IPS DF 6.9 (cell line): ENCODE data around the gene C1D.
A peak's percentile ranks its signal among the peaks of the same experiment; 100 is the strongest.

Experiments
- DNase-seq: peaks from one replicate; pipeline ENCODE4 v3.0.0-alpha.2; 2013; ENCODE audit warnings: low read depth, low spot score
- H3K27ac ChIP-seq: one replicate; pipeline ENCODE4 v1.5.1; 2013; ENCODE audit warnings: low read length, control low read depth
- H3K27me3 ChIP-seq: 2 replicates; pipeline ENCODE4 v1.6.1; 2013; ENCODE audit warnings: mild to moderate bottlenecking, low read length; ENCODE audit not compliant: control insufficient read depth, insufficient read depth
- H3K36me3 ChIP-seq: 2 replicates; pipeline ENCODE4 v1.6.1; 2013; ENCODE audit warnings: low read length; ENCODE audit not compliant: control insufficient read depth, insufficient read depth
- H3K4me1 ChIP-seq: 2 replicates; pipeline ENCODE4 v1.6.1; 2013; ENCODE audit warnings: low read length; ENCODE audit not compliant: control insufficient read depth, insufficient read depth
- H3K4me3 ChIP-seq: 2 replicates; pipeline ENCODE4 v1.5.1; 2013; ENCODE audit warnings: mild to moderate bottlenecking, low read length
- H3K9me3 ChIP-seq: 2 replicates; pipeline ENCODE4 v1.6.1; 2013; ENCODE audit warnings: low read length, inconsistent platforms; ENCODE audit not compliant: control insufficient read depth, insufficient read depth
- WGBS: extraction: QIAGEN DNeasy Blood & Tissue Kit; methylation state at CpG from one replicate; pipeline ENCODE4 v1.1.7; 2013; ENCODE audit warnings: mixed read lengths, missing lambda C conversion rate; ENCODE audit not compliant: insufficient read length, insufficient coverage; 5-methylcytosine and 5-hydroxymethylcytosine counted together

Gene C1D, protein sequence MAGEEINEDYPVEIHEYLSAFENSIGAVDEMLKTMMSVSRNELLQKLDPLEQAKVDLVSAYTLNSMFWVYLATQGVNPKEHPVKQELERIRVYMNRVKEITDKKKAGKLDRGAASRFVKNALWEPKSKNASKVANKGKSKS

GRCh38 chr2:68062680-68063387 lies at the start of gene C1D:
Gene C1D (minus strand): TSS chr2:68063004. CDS start chr2:68047310, 15,694 bp downstream.
- peak; percentile 63 for DNase-seq
- Histone ChIP-seq H3K4me3 (peak within 1 kb of the TSS; percentile 99), H3K36me3 (no peaks in the 10 kb centered on the region), H3K9me3 (no peaks in the 10 kb centered on the region), H3K27ac (no peak within 1 kb of the TSS), H3K27me3 (no peaks in the 10 kb centered on the region), H3K4me1 (peaks cover 3% of the 10 kb centered on the region; the same call in 1 of the 2 replicates)
- no CpG with 5 or more reads among the region's 34 CpGs for WGBS

GRCh38 chr2:68110102-68110501 lies 47.3 kb upstream of the C1D start:
- H3K4me3 ChIP-seq = no peak overlapping the region
- no peaks in the 10 kb centered on the region for H3K4me1 ChIP-seq
- WGBS = no CpG with 5 or more reads among the region's 3 CpGs
- H3K27ac ChIP-seq = no peak overlapping the region
- H3K27me3 ChIP-seq = no peaks in the 10 kb centered on the region
- no peak for DNase-seq
- no peaks in the 10 kb centered on the region for H3K9me3 ChIP-seq
- H3K36me3 ChIP-seq = no peaks in the 10 kb centered on the region

GRCh38 chr2:68108120-68108519 lies 45.3 kb upstream of the C1D start:
- Histone ChIP-seq H3K27me3 (no peaks in the 10 kb centered on the region), H3K9me3 (no peaks in the 10 kb centered on the region), H3K36me3 (no peaks in the 10 kb centered on the region), H3K27ac (no peak overlapping the region), H3K4me1 (no peaks in the 10 kb centered on the region), H3K4me3 (no peak overlapping the region)
- DNase-seq = no peak
- no CpG with 5 or more reads among the region's 3 CpGs for WGBS

DNA sequence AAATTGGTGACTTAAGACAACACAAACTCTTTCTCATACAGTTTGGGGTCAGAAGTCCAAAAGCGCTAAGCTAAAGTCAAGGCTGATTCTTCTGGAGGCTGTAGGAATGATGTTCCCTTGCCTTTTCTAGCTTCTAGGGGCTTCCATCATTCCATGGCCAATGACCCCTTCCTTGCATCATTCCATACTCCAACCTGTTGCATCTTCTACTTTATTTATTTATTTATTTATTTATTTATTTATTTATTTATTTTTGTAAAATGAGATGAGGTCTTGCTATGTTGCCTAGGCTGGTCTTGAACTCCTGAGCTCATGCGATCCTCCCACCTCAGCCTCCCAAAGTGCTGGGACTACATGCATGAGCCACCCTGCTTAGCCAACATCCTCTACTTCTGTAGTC lies 44.7 kb upstream of the C1D start:
- H3K4me3 ChIP-seq = no peak overlapping the region
- DNase-seq = no peak
- no CpG with 5 or more reads among the region's 2 CpGs for WGBS
- H3K4me1 ChIP-seq = no peaks in the 10 kb centered on the region
- H3K27ac ChIP-seq = no peak overlapping the region
- H3K9me3 ChIP-seq = no peaks in the 10 kb centered on the region
- no peaks in the 10 kb centered on the region for H3K36me3 ChIP-seq
- H3K27me3 ChIP-seq = no peaks in the 10 kb centered on the region

- no peak overlapping the region for H3K27ac ChIP-seq
- H3K36me3 ChIP-seq = no peaks in the 10 kb centered on the region
- no CpG with 5 or more reads among the region's 4 CpGs for WGBS
- no peaks in the 10 kb centered on the region for H3K9me3 ChIP-seq
- no peak overlapping the region for H3K4me3 ChIP-seq
- no peaks in the 10 kb centered on the region for H3K27me3 ChIP-seq
- DNase-seq = no peak
- no peaks in the 10 kb centered on the region for H3K4me1 ChIP-seq
These were observed 41.5 kb upstream of the C1D start for GRCh38 chr2:68104111-68104835.

- DNase-seq = no peak
- Histone ChIP-seq H3K4me1 (no peaks in the 10 kb centered on the region), H3K27ac (no peak overlapping the region)
These were observed 40.9 kb upstream of the C1D start for GRCh38 chr2:68103709-68104055.

DNA sequence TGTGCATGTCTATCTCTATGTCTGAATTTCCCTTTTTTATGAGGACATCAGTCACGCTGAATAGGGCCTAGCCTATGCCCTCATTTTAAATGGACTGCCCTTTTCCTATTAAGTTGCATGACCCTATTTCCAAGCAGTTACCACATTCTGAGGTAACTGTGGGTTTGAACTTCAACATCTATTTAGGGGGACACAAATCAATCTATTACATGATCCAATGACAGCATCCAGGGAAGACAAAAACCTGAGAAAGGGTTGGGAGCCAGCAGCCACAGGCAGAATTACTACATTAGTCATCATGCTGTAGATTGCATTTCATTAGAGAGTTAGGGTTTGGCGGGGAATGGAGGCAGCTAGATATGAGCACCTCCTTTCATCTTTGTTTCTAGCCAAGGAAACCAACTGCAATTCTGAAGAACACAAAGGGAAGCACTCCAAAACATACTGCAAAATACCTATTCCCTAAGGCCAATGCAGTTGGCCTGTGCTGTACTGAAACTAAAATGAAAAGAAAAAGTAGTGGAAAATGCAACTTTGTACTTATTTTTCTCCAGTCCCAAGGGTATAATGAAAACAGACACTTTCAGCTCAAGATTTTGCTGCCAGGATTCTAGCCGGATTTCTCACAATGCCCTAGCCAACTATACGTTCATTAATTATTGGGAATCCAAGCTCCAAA lies 40.4 kb upstream of the C1D start:
- no peak overlapping the region for H3K27ac ChIP-seq
- no peak overlapping the region for H3K4me3 ChIP-seq
- no peaks in the 10 kb centered on the region for H3K9me3 ChIP-seq
- WGBS = no CpG with 5 or more reads among the region's 4 CpGs
- no peaks in the 10 kb centered on the region for H3K4me1 ChIP-seq
- no peak for DNase-seq
- H3K27me3 ChIP-seq = no peaks in the 10 kb centered on the region
- H3K36me3 ChIP-seq = no peaks in the 10 kb centered on the region

More at GRCh38 chr2:68103709-68104055, 40.9 kb upstream of the C1D start:
- Histone ChIP-seq H3K9me3 (no peaks in the 10 kb centered on the region), H3K27me3 (no peaks in the 10 kb centered on the region), H3K36me3 (no peaks in the 10 kb centered on the region), H3K4me3 (no peak overlapping the region)

DNA sequence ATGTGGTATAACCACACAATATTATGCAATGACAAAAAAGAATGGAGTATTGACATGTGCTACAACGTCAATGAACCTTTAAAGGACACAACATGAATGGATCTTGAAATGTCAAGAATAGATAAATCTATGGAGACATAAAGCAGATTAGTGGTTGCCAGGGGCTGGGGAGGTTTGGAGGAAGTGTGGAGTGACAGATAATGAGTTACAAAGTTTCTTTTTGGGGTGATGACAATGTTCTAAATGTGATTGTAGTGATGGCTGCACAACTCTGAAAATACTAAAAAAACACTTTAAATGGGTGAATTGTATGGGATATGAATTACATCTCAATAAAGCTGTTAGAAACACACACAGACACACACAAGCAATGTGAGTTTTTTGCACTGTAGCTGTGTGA lies 37.4 kb upstream of the C1D start:
- no peaks in the 10 kb centered on the region for H3K36me3 ChIP-seq
- no peak overlapping the region for H3K4me3 ChIP-seq
- no peaks in the 10 kb centered on the region for H3K4me1 ChIP-seq
- no peak overlapping the region for H3K27ac ChIP-seq
- no peaks in the 10 kb centered on the region for H3K27me3 ChIP-seq
- no CpG with 5 or more reads among the region's 1 CpG for WGBS
- DNase-seq = no peak
- no peaks in the 10 kb centered on the region for H3K9me3 ChIP-seq

GRCh38 chr2:68099260-68099659 lies 36.5 kb upstream of the C1D start:
- H3K9me3 ChIP-seq = no peaks in the 10 kb centered on the region
- H3K36me3 ChIP-seq = no peaks in the 10 kb centered on the region
- no peak for DNase-seq
- no peak overlapping the region for H3K4me3 ChIP-seq
- no CpG with 5 or more reads among the region's 8 CpGs for WGBS
- H3K27ac ChIP-seq = no peak overlapping the region
- no peaks in the 10 kb centered on the region for H3K27me3 ChIP-seq
- no peaks in the 10 kb centered on the region for H3K4me1 ChIP-seq

DNA sequence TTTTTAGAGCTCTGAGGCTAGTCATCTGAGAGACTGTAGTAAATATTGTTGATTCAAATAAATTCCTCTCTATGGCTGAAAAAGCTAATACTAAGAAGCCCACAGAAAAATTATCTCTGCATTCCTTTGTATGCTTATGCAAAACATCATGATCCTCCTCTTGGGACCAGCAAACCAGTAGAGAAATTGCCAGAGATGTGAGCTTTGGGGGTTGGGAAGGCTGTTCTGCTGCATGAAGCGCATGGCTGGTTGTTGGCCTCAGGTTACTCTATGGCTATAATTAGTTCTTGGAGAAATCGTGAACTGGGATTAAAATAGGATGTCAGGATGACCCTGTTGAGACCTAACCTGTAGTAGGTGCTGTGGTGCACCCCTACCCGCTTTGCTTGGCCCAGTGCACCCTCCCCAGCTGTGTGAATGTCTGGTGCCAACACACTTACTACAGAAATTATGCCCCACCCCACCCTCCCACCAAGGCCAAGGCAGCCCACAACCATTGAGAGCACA lies 35.5 kb upstream of the C1D start:
- no peaks in the 10 kb centered on the region for H3K36me3 ChIP-seq
- H3K27me3 ChIP-seq = no peaks in the 10 kb centered on the region
- no peak overlapping the region for H3K27ac ChIP-seq
- WGBS = no CpG with 5 or more reads among the region's 3 CpGs
- H3K9me3 ChIP-seq = no peaks in the 10 kb centered on the region
- H3K4me3 ChIP-seq = no peak overlapping the region
- no peaks in the 10 kb centered on the region for H3K4me1 ChIP-seq
- no peak for DNase-seq
